Tibial artery (tissue), 4 donors: Measurements from ENCODE around the gene PI16.
"Not testable (repeated sequence)": the region's sequence is repeated elsewhere in the genome, so short reads cannot be mapped to it uniquely, and the experiment has no call there.

Experiments used
- DNase-seq, 2 donors: peaks; one replicate each; pipeline ENCODE4 v3.0.0-alpha.2; 2019
- H3K27ac ChIP-seq, 2 donors: fragments of 200-600 bp; sonication (generic) in 1 of 2; 1 replicate in 1 of 2; 2 replicates in 1 of 2; pipeline ENCODE4 v1.5.1; 2018 to 2019; ENCODE audit warnings: mild to moderate bottlenecking in 1 of 2
- H3K27me3 ChIP-seq, 2 donors: fragments of 200-600 bp; sonication (generic) in 1 of 2; one replicate each; pipeline versions ENCODE4 v1.5.1 to v1.6.0; 2016 to 2019
- H3K36me3 ChIP-seq, 3 donors: fragments of 200-600 bp; sonication (generic) in 2 of 3; one replicate each; pipeline ENCODE4 v1.5.1; 2016 to 2019; ENCODE audit warnings: mild to moderate bottlenecking in 2 of 3
- H3K4me1 ChIP-seq, 4 donors: fragments of 200-600 bp; sonication (generic) in 2 of 4; 1 replicate in 3 of 4; 2 replicates in 1 of 4; pipeline ENCODE4 v1.5.1; 2016 to 2019
- H3K4me3 ChIP-seq, 2 donors: fragments of 200-600 bp; sonication (generic) in 1 of 2; 1 replicate in 1 of 2; 2 replicates in 1 of 2; pipeline ENCODE4 v1.5.1; 2018 to 2019; ENCODE audit warnings: mild to moderate bottlenecking in 2 of 2
- H3K9me3 ChIP-seq, 3 donors: fragments of 200-600 bp; sonication (generic) in 1 of 3; one replicate each; pipeline ENCODE4 v1.5.1; 2016 to 2019
- CTCF ChIP-seq, 2 experiments: fragments of 200-600 bp in 1 of 2; fragments of 450-650 bp in 1 of 2; IDR thresholded peaks; one replicate each; pipeline ENCODE4 v1.5.1; 2017 to 2019; ENCODE audit warnings: antibody characterized with exemption in 2 of 2, mild to moderate bottlenecking in 1 of 2, moderate library complexity in 1 of 2
- intact Hi-C: fragments of 100-400 bp; cut with DNase I; formaldehyde crosslinking; loops from one replicate; pipeline ENCODE4 v1.15.0; 2023; ENCODE audit warnings: low total_unique reads

PI16 gene

DNA sequence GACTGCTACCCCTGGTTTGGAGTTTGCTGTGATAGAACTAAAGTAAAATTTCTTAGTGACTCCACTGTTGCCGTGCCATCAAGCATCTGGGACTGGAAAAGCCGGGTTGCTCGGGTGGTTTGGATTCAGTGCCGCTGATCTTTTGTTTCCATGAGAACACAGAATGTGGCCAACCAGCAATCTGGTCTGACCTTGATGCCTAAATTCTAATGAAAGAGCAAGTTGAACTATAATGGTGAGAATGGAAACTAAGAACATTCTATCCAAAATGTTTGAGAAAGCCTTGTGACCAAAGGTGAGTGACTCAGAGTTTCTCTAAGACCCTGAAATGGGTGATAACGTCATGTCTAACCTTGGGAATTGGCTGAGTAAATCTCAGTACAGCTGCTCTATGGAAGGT is 9.9 kb upstream of the PI16 start:
- H3K27ac ChIP-seq, result no peak overlapping the region
- DNase-seq, result no peak
- H3K27me3 ChIP-seq, result peaks cover 0 to 8% of the 10 kb centered on the region in 2 donors
- no peak overlapping the region for H3K4me3 ChIP-seq
- intact Hi-C loops, result no loop called here
- H3K36me3 ChIP-seq, result no peaks in the 10 kb centered on the region
- H3K9me3 ChIP-seq, result no peaks in the 10 kb centered on the region
- H3K4me1 ChIP-seq, result no peaks in the 10 kb centered on the region
- TF ChIP-seq CTCF (IDR thresholded peaks at IDR 0.05), result no peak

- TF ChIP-seq CTCF (IDR thresholded peaks at IDR 0.05), result no peak
- intact Hi-C loops, result no loop called here
- H3K36me3 ChIP-seq, result no peaks in the 10 kb centered on the region
- H3K27me3 ChIP-seq, result peaks cover 0 to 4% of the 10 kb centered on the region in 2 donors
- no peak for DNase-seq
- no peak overlapping the region for H3K27ac ChIP-seq
- no peaks in the 10 kb centered on the region for H3K9me3 ChIP-seq
- H3K4me3 ChIP-seq, result no peak overlapping the region
- H3K4me1 ChIP-seq, result no peaks in the 10 kb centered on the region
These were observed 9.2 kb upstream of the PI16 start for GRCh38 chr6:36945301-36945700.

DNA sequence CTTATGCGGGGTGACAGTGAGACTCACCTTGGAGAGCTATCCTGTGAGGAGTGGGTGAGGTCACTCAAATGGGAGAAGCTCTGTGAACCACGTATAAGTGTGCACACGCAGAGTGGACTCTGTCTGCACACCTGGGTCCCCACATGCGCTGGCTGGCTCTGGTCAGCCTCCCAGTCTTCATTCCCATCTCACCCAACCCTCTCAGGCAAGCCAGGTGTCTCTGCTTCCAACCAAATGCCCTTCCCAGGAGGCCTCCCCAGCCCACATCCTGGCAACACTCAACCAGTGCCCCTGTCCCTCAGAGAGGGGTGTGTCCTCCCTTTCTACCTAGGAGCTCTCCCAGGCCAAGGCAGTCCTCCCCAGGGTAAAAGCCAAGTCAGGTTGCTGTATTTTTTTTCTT is 8.0 kb upstream of the PI16 start:
- no peak overlapping the region for H3K27ac ChIP-seq
- H3K4me1 ChIP-seq, result no peaks in the 10 kb centered on the region
- no peaks in the 10 kb centered on the region for H3K9me3 ChIP-seq
- H3K36me3 ChIP-seq, result no peaks in the 10 kb centered on the region
- no peak for DNase-seq
- H3K4me3 ChIP-seq, result no peak overlapping the region
- TF ChIP-seq CTCF (IDR thresholded peaks at IDR 0.05), result no peak
- H3K27me3 ChIP-seq, result no peaks in the 10 kb centered on the region
- intact Hi-C loops, result no loop called here

DNA sequence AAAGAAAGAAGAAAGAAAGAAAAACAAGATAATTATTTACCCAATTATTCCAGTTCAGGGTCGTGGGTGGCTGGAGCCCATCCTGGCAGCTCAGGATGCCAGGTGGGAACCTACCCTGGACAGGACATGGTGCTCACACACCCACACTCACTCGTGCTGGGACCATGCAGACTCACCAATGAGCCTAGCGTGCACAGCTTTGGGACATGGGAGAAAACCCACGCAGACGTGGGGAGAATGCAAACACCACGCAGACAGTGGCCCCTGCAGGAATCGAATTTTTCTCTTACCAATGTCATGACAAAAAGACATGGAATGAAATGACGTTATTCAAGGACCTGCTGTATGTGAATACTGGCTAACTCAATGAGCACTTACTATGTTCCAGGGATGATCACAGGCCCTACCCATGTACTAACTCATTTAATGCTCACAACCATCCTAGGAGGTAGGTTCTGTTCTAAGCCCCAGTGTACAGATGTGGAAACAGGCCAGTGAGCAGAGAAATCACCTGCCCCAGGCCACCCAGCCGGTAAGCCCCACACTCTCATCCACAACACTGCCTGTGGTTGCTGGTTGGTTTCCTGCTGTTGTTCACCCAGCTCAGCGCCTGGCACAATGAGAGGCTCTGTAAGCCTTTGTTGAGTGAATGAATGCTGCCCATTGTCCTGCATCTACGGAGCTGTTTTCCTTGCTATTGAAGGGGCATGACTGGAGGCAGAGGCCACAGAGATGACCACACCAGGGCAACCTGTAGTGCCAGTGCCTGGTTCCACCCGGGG is 6.8 kb upstream of the PI16 start:
- H3K27me3 ChIP-seq, result no peaks in the 10 kb centered on the region
- no peaks in the 10 kb centered on the region for H3K4me1 ChIP-seq
- H3K36me3 ChIP-seq, result no peaks in the 10 kb centered on the region
- no peak overlapping the region for H3K27ac ChIP-seq
- no peak overlapping the region for H3K4me3 ChIP-seq
- TF ChIP-seq CTCF (IDR thresholded peaks at IDR 0.05), result no peak
- H3K9me3 ChIP-seq, result no peaks in the 10 kb centered on the region
- intact Hi-C loops, result no loop called here
- DNase-seq, result no peak

GRCh38 chr6:36949076-36949475 is 5.5 kb upstream of the PI16 start:
- H3K27ac ChIP-seq, H3K4me1 ChIP-seq, H3K27me3 ChIP-seq, H3K36me3 ChIP-seq, H3K9me3 ChIP-seq, DNase-seq, H3K4me3 ChIP-seq, intact Hi-C loops: not testable (repeated sequence)

GRCh38 chr6:36949636-36950035 is 4.9 kb upstream of the PI16 start:
- Histone ChIP-seq H3K4me1 (no peaks in the 10 kb centered on the region), H3K27me3 (no peaks in the 10 kb centered on the region), H3K36me3 (no peaks in the 10 kb centered on the region), H3K27ac (no peak overlapping the region), H3K9me3 (no peaks in the 10 kb centered on the region), H3K4me3 (no peak overlapping the region)
- TF ChIP-seq CTCF (IDR thresholded peaks at IDR 0.05), result no peak
- no peak for DNase-seq
- intact Hi-C loops, result no loop called here
